GM12865 (cell line): ENCODE results near the gene MAST2.
"Not testable (repeated sequence)": the region's sequence is repeated elsewhere in the genome, so short reads cannot be mapped to it uniquely, and the experiment has no call there.

Source experiments
- DNase-seq: peaks from one replicate; pipeline ENCODE4 v3.0.0; 2010; ENCODE audit warnings: low read depth
- H3K4me3 ChIP-seq: 2 replicates; pipeline ENCODE4 v1.5.1; 2011; ENCODE audit warnings: mild to moderate bottlenecking, low read depth, low read length, control low read depth
- TF ChIP-seq, protein P1 (sequence below): IDR thresholded peaks from 2 replicates; pipeline ENCODE4 v1.5.1; 2011; ENCODE audit warnings: low read length, control low read depth, low read depth, inconsistent platforms; ENCODE audit not compliant: insufficient read depth; ENCODE audit errors: missing control alignments

Gene MAST2

DNA sequence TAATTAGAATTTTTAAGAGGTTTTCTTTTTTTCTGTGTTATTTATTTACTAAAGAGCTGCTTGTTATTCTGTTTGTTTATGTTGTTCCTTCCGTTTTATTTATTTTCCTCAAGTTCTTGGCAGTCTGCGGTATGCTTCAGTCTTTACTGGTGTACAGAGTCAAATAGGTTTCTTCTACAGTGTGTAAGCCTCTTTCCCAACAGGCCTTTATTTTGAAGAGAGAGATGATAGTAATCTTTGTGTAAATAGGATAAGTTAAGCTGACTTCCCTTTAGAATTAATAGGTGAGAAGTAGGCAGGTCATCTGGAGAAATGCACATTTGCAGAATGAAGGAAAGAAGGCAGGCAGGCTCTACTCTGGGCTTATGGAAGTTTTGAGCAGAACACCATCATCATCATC lies 23.8 kb downstream of the MAST2 start:
- no peak overlapping the region for H3K4me3 ChIP-seq
- TF ChIP-seq, protein P1, sequence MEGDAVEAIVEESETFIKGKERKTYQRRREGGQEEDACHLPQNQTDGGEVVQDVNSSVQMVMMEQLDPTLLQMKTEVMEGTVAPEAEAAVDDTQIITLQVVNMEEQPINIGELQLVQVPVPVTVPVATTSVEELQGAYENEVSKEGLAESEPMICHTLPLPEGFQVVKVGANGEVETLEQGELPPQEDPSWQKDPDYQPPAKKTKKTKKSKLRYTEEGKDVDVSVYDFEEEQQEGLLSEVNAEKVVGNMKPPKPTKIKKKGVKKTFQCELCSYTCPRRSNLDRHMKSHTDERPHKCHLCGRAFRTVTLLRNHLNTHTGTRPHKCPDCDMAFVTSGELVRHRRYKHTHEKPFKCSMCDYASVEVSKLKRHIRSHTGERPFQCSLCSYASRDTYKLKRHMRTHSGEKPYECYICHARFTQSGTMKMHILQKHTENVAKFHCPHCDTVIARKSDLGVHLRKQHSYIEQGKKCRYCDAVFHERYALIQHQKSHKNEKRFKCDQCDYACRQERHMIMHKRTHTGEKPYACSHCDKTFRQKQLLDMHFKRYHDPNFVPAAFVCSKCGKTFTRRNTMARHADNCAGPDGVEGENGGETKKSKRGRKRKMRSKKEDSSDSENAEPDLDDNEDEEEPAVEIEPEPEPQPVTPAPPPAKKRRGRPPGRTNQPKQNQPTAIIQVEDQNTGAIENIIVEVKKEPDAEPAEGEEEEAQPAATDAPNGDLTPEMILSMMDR, result no peak
- no peak for DNase-seq

DNA sequence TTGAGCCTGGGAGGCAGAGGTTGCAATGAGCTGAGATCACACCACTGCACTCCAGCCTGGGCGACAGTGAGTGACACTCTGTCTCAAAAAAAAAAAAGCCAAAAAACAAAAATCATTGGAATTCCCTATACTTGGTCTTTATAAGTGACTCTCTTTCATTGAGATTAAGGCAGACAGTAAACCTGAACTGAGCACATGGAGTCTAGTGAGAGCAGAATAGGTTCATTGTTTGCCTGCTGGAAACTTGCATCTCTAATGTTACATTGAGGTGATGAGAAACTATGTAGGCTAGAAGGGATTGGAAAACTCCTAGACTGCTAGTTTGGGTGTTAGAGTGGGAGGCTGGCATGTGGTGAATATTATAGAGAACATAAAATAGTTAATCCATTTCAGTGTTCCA lies 25.4 kb downstream of the MAST2 start:
- no peak for DNase-seq
- TF ChIP-seq, protein P1, result no peak
- no peak overlapping the region for H3K4me3 ChIP-seq

GRCh38 chr1:45833361-45833760 lies 29.9 kb downstream of the MAST2 start:
- no peak overlapping the region for H3K4me3 ChIP-seq
- no peak for DNase-seq
- TF ChIP-seq, protein P1, result no peak

GRCh38 chr1:45834689-45835088 lies 31.3 kb downstream of the MAST2 start:
- DNase-seq, result no peak
- no peak overlapping the region for H3K4me3 ChIP-seq
- TF ChIP-seq, protein P1, result no peak

- DNase-seq, result no peak
- H3K4me3 ChIP-seq, result no peak overlapping the region
- TF ChIP-seq, protein P1, result no peak
Observed at GRCh38 chr1:45836451-45836850, 33.0 kb downstream of the MAST2 start.

DNA sequence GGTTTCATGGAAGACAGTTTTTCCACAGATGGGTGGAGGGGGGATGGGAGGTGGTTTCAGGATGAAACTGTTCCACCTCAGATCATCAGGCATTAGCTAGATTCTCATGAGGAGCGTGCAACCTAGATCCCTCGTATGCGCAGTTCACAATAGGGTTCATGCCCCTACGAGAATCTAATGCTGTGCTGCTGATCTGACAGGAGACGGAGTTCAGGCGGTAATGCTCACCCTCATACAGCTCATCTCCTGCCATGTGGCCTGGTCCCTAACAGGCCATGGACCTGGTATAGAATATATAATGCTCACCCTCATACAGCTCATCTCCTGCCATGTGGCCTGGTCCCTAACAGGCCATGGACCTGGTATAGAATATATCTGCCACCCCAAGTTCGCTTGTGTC lies 33.4 kb downstream of the MAST2 start:
- DNase-seq, H3K4me3 ChIP-seq: not testable (repeated sequence)

DNA sequence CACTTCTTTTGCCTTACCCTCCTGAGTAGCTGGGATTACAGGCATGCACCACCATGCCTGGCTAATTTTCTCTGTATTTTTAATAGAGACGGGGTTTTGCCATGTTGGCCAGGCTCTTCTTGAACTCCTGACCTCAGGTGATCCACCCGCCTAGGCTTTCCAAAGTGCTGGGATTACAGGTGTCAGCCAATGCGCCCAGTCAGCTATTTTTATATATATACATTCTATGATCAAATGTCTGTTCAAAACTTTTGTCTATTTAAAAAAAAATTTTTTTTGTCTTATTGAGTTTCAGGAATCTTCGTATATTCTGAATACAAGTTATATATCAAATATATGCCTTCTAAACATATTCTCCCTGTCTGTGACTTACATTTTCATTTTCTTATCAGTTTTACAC lies 34.9 kb downstream of the MAST2 start:
- not testable (repeated sequence) for DNase-seq, H3K4me3 ChIP-seq

DNA sequence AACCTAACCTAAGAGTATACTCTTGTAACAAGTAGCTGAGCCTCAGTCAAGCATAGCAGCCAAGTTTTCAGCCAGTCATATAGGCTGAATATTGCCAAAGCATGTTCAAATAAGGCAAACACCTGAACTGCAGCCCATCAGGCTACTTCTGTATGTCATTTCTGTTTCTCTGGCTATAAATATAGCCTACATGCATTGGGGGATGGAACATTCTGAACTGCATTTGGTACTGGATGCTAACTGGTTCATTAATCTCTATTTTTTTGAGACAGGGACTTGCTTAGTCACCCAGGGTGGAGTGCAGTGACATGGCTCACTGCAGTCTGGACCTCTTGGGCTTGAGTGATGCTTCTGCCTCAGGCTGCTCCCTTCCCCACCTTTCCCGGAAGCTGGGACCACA lies 37.3 kb downstream of the MAST2 start:
- H3K4me3 ChIP-seq, result no peak overlapping the region
- TF ChIP-seq, protein P1, result no peak
- peak; percentile 46 for DNase-seq
